IMR-90 (cell line): ENCODE measurements around the gene GTF3C1.

Source experiments
- RAD21 ChIP-seq: IDR thresholded peaks from 2 replicates; pipeline ENCODE4 v1.6.1; 2012; ENCODE audit warnings: low read length, improper control_type of control experiment
- RCOR1 ChIP-seq: IDR thresholded peaks from 2 replicates; pipeline ENCODE4 v1.6.1; 2012; ENCODE audit warnings: mild to moderate bottlenecking, low read length, improper control_type of control experiment; ENCODE audit not compliant: insufficient replicate concordance
- TF ChIP-seq, protein P1 (sequence below): conservative IDR thresholded peaks from 2 replicates; pipeline ENCODE4 v1.5.1; 2012; ENCODE audit warnings: mild to moderate bottlenecking, low read depth, low read length, improper control_type of control experiment

- TF ChIP-seq RAD21: no peak
- TF ChIP-seq, protein P1, sequence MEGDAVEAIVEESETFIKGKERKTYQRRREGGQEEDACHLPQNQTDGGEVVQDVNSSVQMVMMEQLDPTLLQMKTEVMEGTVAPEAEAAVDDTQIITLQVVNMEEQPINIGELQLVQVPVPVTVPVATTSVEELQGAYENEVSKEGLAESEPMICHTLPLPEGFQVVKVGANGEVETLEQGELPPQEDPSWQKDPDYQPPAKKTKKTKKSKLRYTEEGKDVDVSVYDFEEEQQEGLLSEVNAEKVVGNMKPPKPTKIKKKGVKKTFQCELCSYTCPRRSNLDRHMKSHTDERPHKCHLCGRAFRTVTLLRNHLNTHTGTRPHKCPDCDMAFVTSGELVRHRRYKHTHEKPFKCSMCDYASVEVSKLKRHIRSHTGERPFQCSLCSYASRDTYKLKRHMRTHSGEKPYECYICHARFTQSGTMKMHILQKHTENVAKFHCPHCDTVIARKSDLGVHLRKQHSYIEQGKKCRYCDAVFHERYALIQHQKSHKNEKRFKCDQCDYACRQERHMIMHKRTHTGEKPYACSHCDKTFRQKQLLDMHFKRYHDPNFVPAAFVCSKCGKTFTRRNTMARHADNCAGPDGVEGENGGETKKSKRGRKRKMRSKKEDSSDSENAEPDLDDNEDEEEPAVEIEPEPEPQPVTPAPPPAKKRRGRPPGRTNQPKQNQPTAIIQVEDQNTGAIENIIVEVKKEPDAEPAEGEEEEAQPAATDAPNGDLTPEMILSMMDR: no peak
- no peak for TF ChIP-seq RCOR1
Measured at GRCh38 chr16:27500801-27501200, 48.9 kb downstream of the GTF3C1 start.
